WI38 (cell line): ENCODE measurements around the gene RAMACL.
"Not testable (repeated sequence)": the region's sequence is repeated elsewhere in the genome, so short reads cannot be mapped to it uniquely, and the experiment has no call there.

Experiments
- H3K4me3 ChIP-seq: 2 replicates; pipeline ENCODE4 v1.5.1; 2011; ENCODE audit warnings: low read depth, mild to moderate bottlenecking, control low read depth, low read length
- CTCF ChIP-seq: IDR thresholded peaks from 2 replicates; pipeline ENCODE4 v1.5.1; 2012; ENCODE audit warnings: low read depth, mild to moderate bottlenecking, control low read depth, low read length

Gene RAMACL

GRCh38 chr6:166541876-166542579 lies 44.5 kb downstream of the RAMACL start:
- H3K4me3 ChIP-seq: no peak overlapping the region
- no peak for TF ChIP-seq CTCF

GRCh38 chr6:166541366-166541765 lies 45.1 kb downstream of the RAMACL start:
- no peak overlapping the region for H3K4me3 ChIP-seq
- no peak for TF ChIP-seq CTCF

- TF ChIP-seq CTCF: no peak
- no peak overlapping the region for H3K4me3 ChIP-seq
Observed at GRCh38 chr6:166540631-166541331, 45.7 kb downstream of the RAMACL start.

- H3K4me3 ChIP-seq: no peak overlapping the region
- no peak for TF ChIP-seq CTCF
Observed at GRCh38 chr6:166539543-166539942, 46.9 kb downstream of the RAMACL start.

GRCh38 chr6:166539011-166539385 lies 47.5 kb downstream of the RAMACL start:
- not testable (repeated sequence) for H3K4me3 ChIP-seq

- H3K4me3 ChIP-seq: no peak overlapping the region
- TF ChIP-seq CTCF: no peak
Observed at GRCh38 chr6:166538297-166539010, 48.0 kb downstream of the RAMACL start.

- TF ChIP-seq CTCF: no peak
- no peak overlapping the region for H3K4me3 ChIP-seq
Observed at GRCh38 chr6:166534658-166535406, 51.6 kb downstream of the RAMACL start.
